ENCODE results near the gene BICC1.

The BICC1 gene

GRCh38 chr10:58740620-58741369 is 228.1 kb downstream of the BICC1 start:
- Histone ChIP-seq H3K4me3 (ENCODE audit: low read depth in 1 of 2, low read length in 1 of 2) (no peak overlapping the region), H3K36me3 (no peaks in the 10 kb centered on the region), H3K27me3 (no peaks in the 10 kb centered on the region), H3K27ac (no peak overlapping the region), H3K4me1 (ENCODE audit: control insufficient read depth in 1 of 2, insufficient read depth in 1 of 2, low read depth in 1 of 2, low read length in 1 of 2) (no peaks in the 10 kb centered on the region), H3K9me3 (no peaks in the 10 kb centered on the region)
- no peak for TF ChIP-seq CTCF (IDR thresholded peaks at IDR 0.05)

GRCh38 chr10:58741673-58742072 is 229.0 kb downstream of the BICC1 start:
- TF ChIP-seq CTCF (IDR thresholded peaks at IDR 0.05): no peak
- no peaks in the 10 kb centered on the region for H3K9me3 ChIP-seq
- no peak overlapping the region for H3K4me3 ChIP-seq (ENCODE audit: low read depth in 1 of 2, low read length in 1 of 2)
- H3K36me3 ChIP-seq: no peaks in the 10 kb centered on the region
- H3K4me1 ChIP-seq (ENCODE audit: control insufficient read depth in 1 of 2, insufficient read depth in 1 of 2, low read depth in 1 of 2, low read length in 1 of 2): no peaks in the 10 kb centered on the region
- no peak overlapping the region for H3K27ac ChIP-seq
- no peaks in the 10 kb centered on the region for H3K27me3 ChIP-seq

GRCh38 chr10:58742141-58742540 is 229.5 kb downstream of the BICC1 start:
- no peaks in the 10 kb centered on the region for H3K9me3 ChIP-seq
- no peak overlapping the region for H3K4me3 ChIP-seq (ENCODE audit: low read depth in 1 of 2, low read length in 1 of 2)
- H3K27me3 ChIP-seq: no peaks in the 10 kb centered on the region
- H3K4me1 ChIP-seq (ENCODE audit: control insufficient read depth in 1 of 2, insufficient read depth in 1 of 2, low read depth in 1 of 2, low read length in 1 of 2): no peaks in the 10 kb centered on the region
- no peak overlapping the region for H3K27ac ChIP-seq
- no peaks in the 10 kb centered on the region for H3K36me3 ChIP-seq
- TF ChIP-seq CTCF (IDR thresholded peaks at IDR 0.05): no peak

- H3K4me1 ChIP-seq (ENCODE audit: control insufficient read depth in 1 of 2, insufficient read depth in 1 of 2, low read depth in 1 of 2, low read length in 1 of 2): no peaks in the 10 kb centered on the region
Observed at GRCh38 chr10:58743466-58744115, 230.9 kb downstream of the BICC1 start.

GRCh38 chr10:58746474-58747185 is 234.0 kb downstream of the BICC1 start:
- no peaks in the 10 kb centered on the region for H3K9me3 ChIP-seq
- TF ChIP-seq CTCF (IDR thresholded peaks at IDR 0.05): no peak
- no peak overlapping the region for H3K4me3 ChIP-seq (ENCODE audit: low read depth in 1 of 2, low read length in 1 of 2)
- H3K4me1 ChIP-seq (ENCODE audit: control insufficient read depth in 1 of 2, insufficient read depth in 1 of 2, low read depth in 1 of 2, low read length in 1 of 2): no peaks in the 10 kb centered on the region
- H3K27me3 ChIP-seq: no peaks in the 10 kb centered on the region
- no peak overlapping the region for H3K27ac ChIP-seq
- no peaks in the 10 kb centered on the region for H3K36me3 ChIP-seq

More at GRCh38 chr10:58743466-58744115, 230.9 kb downstream of the BICC1 start:
- H3K36me3 ChIP-seq: no peaks in the 10 kb centered on the region
- H3K27ac ChIP-seq: no peak overlapping the region
- H3K4me3 ChIP-seq (ENCODE audit: low read depth in 1 of 2, low read length in 1 of 2): no peak overlapping the region
- H3K27me3 ChIP-seq: no peaks in the 10 kb centered on the region
- TF ChIP-seq CTCF (IDR thresholded peaks at IDR 0.05): no peak
- no peaks in the 10 kb centered on the region for H3K9me3 ChIP-seq

Measured in neutrophil (primary cell).